GM12878 (cell line): ENCODE measurements around the gene P2RX7. TPM values are rescaled to one million over a fixed set of nuclear protein-coding genes. Genes with fewer than 3 reads are reported as not detected.

Experiments
- CBFB ChIP-seq: IDR thresholded peaks from 2 replicates; pipeline ENCODE4 v1.6.1; 2016; ENCODE audit warnings: antibody characterized with exemption, low read depth
- CREM ChIP-seq: IDR thresholded peaks from 2 replicates; pipeline ENCODE4 v1.6.1; 2014; ENCODE audit warnings: antibody characterized with exemption, low read depth
- HCFC1 ChIP-seq: fragments of 150-350 bp; IDR thresholded peaks from 2 replicates; pipeline ENCODE4 v1.6.1; 2014; ENCODE audit warnings: low read length
- HDAC6 ChIP-seq: fragments of 200-600 bp; sonication (generic); IDR thresholded peaks from one replicate; pipeline ENCODE4 v1.8.0; 2017; ENCODE audit warnings: antibody characterized with exemption; ENCODE audit not compliant: unreplicated experiment
- HSF1 ChIP-seq: fragments of 150-350 bp; IDR thresholded peaks from 2 replicates; pipeline ENCODE4 v1.6.1; 2014; ENCODE audit warnings: mild to moderate bottlenecking, low read depth, low read length
- IRF4 ChIP-seq: IDR thresholded peaks from 2 replicates; pipeline ENCODE4 v1.6.1; 2011; ENCODE audit warnings: low read depth, low read length
- JUNB ChIP-seq: IDR thresholded peaks from 2 replicates; pipeline ENCODE4 v1.6.1; 2016; ENCODE audit warnings: antibody characterized with exemption, mild to moderate bottlenecking
- MEF2A ChIP-seq: IDR thresholded peaks from 2 replicates; pipeline ENCODE4 v1.6.1; 2011; ENCODE audit warnings: low read depth, mild to moderate bottlenecking, low read length, moderate library complexity; ENCODE audit not compliant: insufficient read depth
- MTA2 ChIP-seq: fragments of 450-650 bp; IDR thresholded peaks from 2 replicates; pipeline ENCODE4 v1.6.1; 2016; ENCODE audit warnings: low read depth, mild to moderate bottlenecking, moderate library complexity
- MTA3 ChIP-seq: IDR thresholded peaks from 2 replicates; pipeline ENCODE4 v1.6.1; 2012; ENCODE audit warnings: low read length, inconsistent platforms, borderline replicate concordance
- MYC ChIP-seq: IDR thresholded peaks from 2 replicates; pipeline ENCODE4 v1.6.1; 2011; ENCODE audit warnings: mild to moderate bottlenecking, low read length, moderate library complexity, inconsistent platforms; ENCODE audit not compliant: insufficient read depth, insufficient replicate concordance, insufficient read length, severe bottlenecking
- NKRF ChIP-seq: fragments of 450-650 bp; conservative IDR thresholded peaks from 2 replicates; pipeline ENCODE4 v1.6.1; 2017; ENCODE audit warnings: mild to moderate bottlenecking, moderate library complexity
- PML ChIP-seq: IDR thresholded peaks from 2 replicates; pipeline ENCODE4 v1.6.1; 2012; ENCODE audit warnings: low read length, inconsistent platforms
- POU2F2 ChIP-seq: IDR thresholded peaks from 3 replicates; pipeline ENCODE4 v1.6.1; 2011; ENCODE audit warnings: low read depth, mild to moderate bottlenecking, low read length, borderline replicate concordance
- RAD21 ChIP-seq: IDR thresholded peaks from 2 replicates; pipeline ENCODE4 v1.6.1; 2011; ENCODE audit warnings: mild to moderate bottlenecking, low read depth, low read length, moderate library complexity; ENCODE audit not compliant: insufficient read depth
- RB1 ChIP-seq: fragments of 450-650 bp; formaldehyde crosslinking; IDR thresholded peaks from 2 replicates; pipeline ENCODE4 v1.6.1; 2017; ENCODE audit warnings: mild to moderate bottlenecking, borderline replicate concordance
- SMC3 ChIP-seq: IDR thresholded peaks from 2 replicates; pipeline ENCODE4 v1.6.1; 2011; ENCODE audit warnings: low read length, improper control_type of control experiment, borderline replicate concordance
- SREBF2 ChIP-seq: IDR thresholded peaks from 2 replicates; pipeline ENCODE4 v1.6.1; 2012; ENCODE audit warnings: mild to moderate bottlenecking, low read length
- SUZ12 ChIP-seq: fragments of 200-600 bp; sonication (generic); IDR thresholded peaks from one replicate; pipeline ENCODE4 v1.6.1; 2018; ENCODE audit warnings: antibody characterized with exemption, mild to moderate bottlenecking; ENCODE audit not compliant: unreplicated experiment
- TARDBP ChIP-seq: IDR thresholded peaks from 2 replicates; pipeline ENCODE4 v1.6.1; 2016; ENCODE audit warnings: borderline replicate concordance
- TBL1XR1 ChIP-seq: IDR thresholded peaks from 2 replicates; pipeline ENCODE4 v1.6.1; 2012; ENCODE audit warnings: low read depth, low read length, improper control_type of control experiment
- TCF7 ChIP-seq: IDR thresholded peaks from 2 replicates; pipeline ENCODE4 v1.6.1; 2014; ENCODE audit warnings: antibody characterized with exemption, borderline replicate concordance
- ZBED1 ChIP-seq: IDR thresholded peaks from 2 replicates; pipeline ENCODE4 v1.6.1; 2016; ENCODE audit warnings: borderline replicate concordance
- ZNF687 ChIP-seq: fragments of 450-650 bp; IDR thresholded peaks from 2 replicates; pipeline ENCODE4 v1.6.1; 2017; ENCODE audit warnings: mild to moderate bottlenecking, moderate library complexity
- polyA plus RNA-seq, 11 experiments: library from polyadenylated mRNA; depleted of rRNA in 4 of 11; unstranded in 6 of 11; stranded (reverse) in 5 of 11; fragments of >200 nt; fragmentation: Nextera tagmentation in 4 of 11; fragmentation: Illumina TruSeq in 1 of 11; extraction: Ambion mirVana in 4 of 11; extraction: Trizol in 1 of 11; gene quantifications; 1 replicate in 1 of 11; 2 replicates in 10 of 11; pipeline versions ENCODE4 v1.2.1 to v1.2.3, GENCODE V29; 2011 to 2016; ENCODE audit warnings: inconsistent platforms in 2 of 11, missing spikeins in 2 of 11, low read depth in 1 of 11
- total RNA-seq, 4 experiments: library from RNA; depleted of rRNA in 3 of 4; stranded (reverse); fragments of >200 nt in 3 of 4; fragmentation: Illumina TruSeq in 1 of 4; extraction: Trizol in 1 of 4; gene quantifications; 2 replicates each; pipeline versions ENCODE4 v1.2.1 to v1.2.3, GENCODE V29; 2013 to 2021

P2RX7 gene
- total and polyA plus RNA-seq, 10 of the 15 experiments (the other 5 are each of a cell fraction or from before 2014, with no cell fraction given), result 0.74 to 2.6 (median 1.5) TPM

GRCh38 chr12:121227294-121227693 is 94.6 kb downstream of the P2RX7 start (continued):
- TF ChIP-seq ZNF687, result peak; percentile 53; the same call in 1 of the 2 replicates
- no peak for TF ChIP-seq HSF1
- no peak for TF ChIP-seq CREM
- TF ChIP-seq TBL1XR1, result no peak
- no peak for TF ChIP-seq ZBED1
- no peak for TF ChIP-seq MYC
- TF ChIP-seq NKRF, result no peak
- TF ChIP-seq HCFC1, result no peak
- TF ChIP-seq SREBF2, result no peak
- TF ChIP-seq TCF7, result no peak
- TF ChIP-seq RB1, result no peak
- no peak for TF ChIP-seq MEF2A
- peak; percentile 69; the same call in 2 of the 3 replicates for TF ChIP-seq POU2F2
- TF ChIP-seq HDAC6, result no peak
- TF ChIP-seq TARDBP, result no peak
- TF ChIP-seq RAD21, result no peak
- no peak for TF ChIP-seq SMC3
- no peak for TF ChIP-seq PML
- no peak for TF ChIP-seq MTA3
- no peak for TF ChIP-seq IRF4
- no peak for TF ChIP-seq SUZ12
- TF ChIP-seq MTA2, result peak; percentile 17; the same call in 1 of the 2 replicates
- TF ChIP-seq CBFB, result no peak
- no peak for TF ChIP-seq JUNB
